Measurements from ENCODE around the gene GSS. TPM values are rescaled to one million over a fixed set of nuclear protein-coding genes. Genes with fewer than 3 reads are reported as not detected.
"Not testable (repeated sequence)": the region's sequence is repeated elsewhere in the genome, so short reads cannot be mapped to it uniquely, and the experiment has no call there.

Gene GSS
- polyA plus RNA-seq, 3 donors: 30.4 to 52.9 (median 34.0) TPM

DNA sequence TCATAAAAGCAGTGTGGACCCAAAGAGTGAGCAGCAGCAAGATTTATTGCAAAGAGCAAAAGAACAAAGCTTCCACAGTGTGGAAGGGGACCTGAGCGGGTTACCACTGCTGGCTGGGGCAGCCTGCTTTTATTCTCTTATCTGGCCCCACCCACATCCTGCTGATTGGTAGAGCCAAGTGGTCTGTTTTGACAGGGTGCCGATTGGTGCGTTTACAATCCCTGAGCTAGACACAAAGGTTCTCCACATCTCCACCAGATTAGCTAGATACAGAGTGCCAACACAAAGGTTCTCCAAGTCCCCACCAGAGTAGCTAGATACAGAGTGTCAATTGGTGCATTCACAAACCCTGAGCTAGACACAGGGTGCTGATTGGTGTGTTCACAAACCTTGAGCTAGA is 57.5 kb downstream of the GSS start:
- H3K27ac ChIP-seq (ENCODE audit: low read depth in 1 of 2, low read length in 2 of 2); H3K4me2 ChIP-seq (replicated peaks; ENCODE audit: extremely low read depth, low read length, poor library complexity, severe bottlenecking); H3K27me3 ChIP-seq (ENCODE audit: control insufficient read depth in 2 of 2, insufficient read depth in 2 of 2, low read length in 2 of 2); H4K20me1 ChIP-seq (ENCODE audit: insufficient read depth, low read length); H3K9ac ChIP-seq (ENCODE audit: insufficient read depth, low read length, poor library complexity, severe bottlenecking); H3K9me3 ChIP-seq (replicated peaks in 1 of 2; ENCODE audit: control insufficient read depth in 1 of 2, insufficient read depth in 1 of 2, low read length in 2 of 2); H3K4me3 Mint-ChIP-seq; H3K9me3 Mint-ChIP-seq; H3K4me3 ChIP-seq (replicated peaks in 1 of 3; ENCODE audit: low read depth in 2 of 3, low read length in 3 of 3); DNase-seq; H3K27me3 Mint-ChIP-seq (ENCODE audit: low read depth in 3 of 3); intact Hi-C loops (cut with micrococcal nuclease); H2AFZ ChIP-seq (ENCODE audit: insufficient read depth, low read depth, low read length, poor library complexity, severe bottlenecking): not testable (repeated sequence)
- peaks cover 0 to 17% of the 10 kb centered on the region in 2 donors for H3K36me3 ChIP-seq (replicated peaks in 1 of 2; ENCODE audit: control insufficient read depth in 1 of 2, insufficient read depth in 2 of 2, low read length in 2 of 2)
- WGBS (ENCODE audit: insufficient coverage): no CpG with 5 or more reads among the region's 3 CpGs
- Mint-ChIP-seq H3K36me3 (peaks cover 30 to 44% of the 10 kb centered on the region in 2 donors), H3K4me1 (peaks cover 21% of the 10 kb centered on the region), H3K27ac (peak overlapping the region in 2 of 7 donors; percentile 13 to 60)
- H3K4me1 ChIP-seq (ENCODE audit: control insufficient read depth in 1 of 2, insufficient read depth in 2 of 2, low read length in 2 of 2): peaks cover 13 to 17% of the 10 kb centered on the region in 2 donors
- peaks cover 27% of the 10 kb centered on the region for H3K79me2 ChIP-seq (ENCODE audit: insufficient read depth, low read length)

DNA sequence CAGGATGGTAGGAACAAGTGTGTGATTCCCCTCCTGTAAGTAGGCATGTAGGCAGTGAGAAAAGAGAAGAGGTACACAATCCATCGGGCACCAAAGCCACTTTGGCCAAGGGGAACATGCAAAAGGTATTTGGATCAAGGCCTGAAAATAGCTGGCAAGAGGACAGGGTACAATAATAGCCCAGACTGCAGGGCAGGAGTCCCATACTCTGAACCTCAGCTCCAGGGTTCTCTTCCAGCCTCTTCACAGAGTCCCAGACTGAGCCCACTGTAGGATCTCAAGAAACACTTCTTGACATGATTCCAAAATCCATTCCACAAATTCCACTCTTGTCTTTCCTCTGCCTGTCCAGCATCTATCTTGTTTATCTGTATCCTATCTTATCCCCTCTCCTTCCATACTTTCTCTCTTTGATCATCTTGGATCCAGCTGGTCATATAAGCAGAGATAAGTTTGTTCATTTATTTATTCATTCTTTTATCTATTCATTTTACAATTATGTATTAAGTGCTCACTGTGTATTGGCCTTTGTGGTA is 59.5 kb downstream of the GSS start:
- no peak overlapping the region for H3K27ac ChIP-seq (ENCODE audit: low read depth in 1 of 2, low read length in 2 of 2)
- H3K79me2 ChIP-seq (ENCODE audit: insufficient read depth, low read length): peaks cover 44% of the 10 kb centered on the region
- no peak overlapping the region for H3K4me3 ChIP-seq (replicated peaks in 1 of 3; ENCODE audit: low read depth in 2 of 3, low read length in 3 of 3)
- intact Hi-C loops (cut with micrococcal nuclease): no loop called here
- DNase-seq: no peak
- no peaks in the 10 kb centered on the region for H3K9me3 ChIP-seq (replicated peaks in 1 of 2; ENCODE audit: control insufficient read depth in 1 of 2, insufficient read depth in 1 of 2, low read length in 2 of 2)
- Mint-ChIP-seq H3K4me3 (no peak overlapping the region), H3K9me3 (peaks cover 0 to 2% (median 0%) of the 10 kb centered on the region in 7 donors), H3K4me1 (peaks cover 39% of the 10 kb centered on the region), H3K27ac (peak overlapping the region in 2 of 7 donors; percentile 7 to 38), H3K36me3 (peaks cover 18 to 33% of the 10 kb centered on the region in 2 donors), H3K27me3 (ENCODE audit: low read depth in 3 of 3) (peaks cover 0 to 3% (median 0%) of the 10 kb centered on the region in 3 donors)
- TF ChIP-seq, protein P1, sequence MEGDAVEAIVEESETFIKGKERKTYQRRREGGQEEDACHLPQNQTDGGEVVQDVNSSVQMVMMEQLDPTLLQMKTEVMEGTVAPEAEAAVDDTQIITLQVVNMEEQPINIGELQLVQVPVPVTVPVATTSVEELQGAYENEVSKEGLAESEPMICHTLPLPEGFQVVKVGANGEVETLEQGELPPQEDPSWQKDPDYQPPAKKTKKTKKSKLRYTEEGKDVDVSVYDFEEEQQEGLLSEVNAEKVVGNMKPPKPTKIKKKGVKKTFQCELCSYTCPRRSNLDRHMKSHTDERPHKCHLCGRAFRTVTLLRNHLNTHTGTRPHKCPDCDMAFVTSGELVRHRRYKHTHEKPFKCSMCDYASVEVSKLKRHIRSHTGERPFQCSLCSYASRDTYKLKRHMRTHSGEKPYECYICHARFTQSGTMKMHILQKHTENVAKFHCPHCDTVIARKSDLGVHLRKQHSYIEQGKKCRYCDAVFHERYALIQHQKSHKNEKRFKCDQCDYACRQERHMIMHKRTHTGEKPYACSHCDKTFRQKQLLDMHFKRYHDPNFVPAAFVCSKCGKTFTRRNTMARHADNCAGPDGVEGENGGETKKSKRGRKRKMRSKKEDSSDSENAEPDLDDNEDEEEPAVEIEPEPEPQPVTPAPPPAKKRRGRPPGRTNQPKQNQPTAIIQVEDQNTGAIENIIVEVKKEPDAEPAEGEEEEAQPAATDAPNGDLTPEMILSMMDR (IDR thresholded peaks at IDR 0.05): no peak
- no CpG with 5 or more reads among the region's 1 CpG for WGBS (ENCODE audit: insufficient coverage)
- H2AFZ ChIP-seq (ENCODE audit: insufficient read depth, low read depth, low read length, poor library complexity, severe bottlenecking): no peak overlapping the region
- H3K27me3 ChIP-seq (ENCODE audit: control insufficient read depth in 2 of 2, insufficient read depth in 2 of 2, low read length in 2 of 2): no peaks in the 10 kb centered on the region
- H3K36me3 ChIP-seq (replicated peaks in 1 of 2; ENCODE audit: control insufficient read depth in 1 of 2, insufficient read depth in 2 of 2, low read length in 2 of 2): peaks cover 0 to 8% of the 10 kb centered on the region in 2 donors
- H3K4me2 ChIP-seq (replicated peaks; ENCODE audit: extremely low read depth, low read length, poor library complexity, severe bottlenecking): no peak overlapping the region
- no peak overlapping the region for H3K9ac ChIP-seq (ENCODE audit: insufficient read depth, low read length, poor library complexity, severe bottlenecking)
- H4K20me1 ChIP-seq (ENCODE audit: insufficient read depth, low read length): no peaks in the 10 kb centered on the region
- peaks cover 32 to 37% of the 10 kb centered on the region in 2 donors for H3K4me1 ChIP-seq (ENCODE audit: control insufficient read depth in 1 of 2, insufficient read depth in 2 of 2, low read length in 2 of 2)

All from CD14-positive monocyte (primary cell).